ENCODE data around the gene CIAO3. TPM values are rescaled to one million over a fixed set of nuclear protein-coding genes. Genes with fewer than 3 reads are reported as not detected.
A peak's percentile ranks its signal among the peaks of the same experiment; 100 is the strongest.

The CIAO3 gene
- total and polyA plus RNA-seq, 10 of the 15 experiments (the other 5 are each of a cell fraction or from before 2014, with no cell fraction given): 1.4 to 37.5 (median 30.8) TPM

- no peak for TF ChIP-seq ZNF687 (IDR thresholded peaks at IDR 0.05)
Observed at GRCh38 chr16:698911-699671, 41.7 kb downstream of the CIAO3 start (continued).

GRCh38 chr16:695355-696089 is 45.3 kb downstream of the CIAO3 start:
- H3K9ac ChIP-seq (ENCODE audit: control insufficient read depth, insufficient read depth, low read length): no peak overlapping the region
- H3K9me3 ChIP-seq (replicated peaks; ENCODE audit: control insufficient read depth, insufficient read depth, low read length): no peaks in the 10 kb centered on the region; the same call in 2 of the 3 replicates
- peak overlapping the region; percentile 89 for H2AFZ ChIP-seq (ENCODE audit: control insufficient read depth, low read depth, low read length)
- H3K4me1 ChIP-seq (ENCODE audit: control insufficient read depth, insufficient read depth, low read length): peaks cover 7% of the 10 kb centered on the region
- peak overlapping the region; percentile 53; the same call in 1 of the 2 replicates for H3K4me3 ChIP-seq
- H3K79me2 ChIP-seq (ENCODE audit: control insufficient read depth, insufficient read depth, low read length): no peaks in the 10 kb centered on the region
- peak overlapping the region; percentile 88 for H3K4me2 ChIP-seq (ENCODE audit: control insufficient read depth, insufficient read depth)
- WGBS (ENCODE audit: insufficient coverage, insufficient replicate concordance, low lambda C conversion rate, missing lambda C conversion rate): 2% methylated on average over 69 of the region's 71 CpGs
- DNase-seq (ENCODE audit: low read depth, low spot score): no peak
- ChIA-PET CTCF (interaction anchor here (0.6 to 1.6 kb wide), 6 partner anchors 14 to 365 kb away, joined by 3 to 5 read pairs (median 3); no protein-coding TSS in a partner anchor), RAD21 (ENCODE audit: unreplicated experiment) (interaction anchor here (0.9 kb wide), 1 partner anchor 25 kb away, joined by 3 read pairs; no protein-coding TSS in a partner anchor), SMC1A (ENCODE audit: uncharacterized antibody, unreplicated experiment) (no interaction called here), POLR2A (interaction anchor here (0.7 to 2.0 kb wide), 6 partner anchors 11 to 59 kb away, joined by 3 to 7 read pairs (median 4); partner anchors contain the start of genes ANTKMT, HAGHL, JMJD8 and METRN)
- no peaks in the 10 kb centered on the region for H3K36me3 ChIP-seq (ENCODE audit: control insufficient read depth in 2 of 2, insufficient read depth in 2 of 2, low read length in 1 of 2)
- no peaks in the 10 kb centered on the region for H4K20me1 ChIP-seq (ENCODE audit: control insufficient read depth, insufficient read depth)
- ATAC-seq: peak; percentile 82
- FAIRE-seq: no peak
- no TSS peak for BruUV-seq (replicated peaks)
- peaks cover 2 to 6% of the 10 kb centered on the region in 2 experiments; a peak in 3 of 4 replicates for H3K27me3 ChIP-seq (replicated peaks in 1 of 2; ENCODE audit: control insufficient read depth in 2 of 2, insufficient read depth in 2 of 2, low read length in 1 of 2)
- in situ Hi-C loops (cut with MboI) (no loop called here), intact Hi-C loops (cut with micrococcal nuclease; ENCODE audit: unreplicated experiment) (no loop called here)
- H3K27ac ChIP-seq (ENCODE audit: control insufficient read depth, insufficient read depth): no peak overlapping the region
- TF ChIP-seq TCF12 (IDR thresholded peaks at IDR 0.05; ENCODE audit: low read depth, low read length) (no peak), ZNF217 (IDR thresholded peaks at IDR 0.05) (no peak), FOXM1 (IDR thresholded peaks at IDR 0.05; ENCODE audit: low read depth, low read length) (no peak), GATAD2B (conservative IDR thresholded peaks at IDR 0.05; ENCODE audit: low read depth) (peak; percentile 77; the same call in 1 of the 2 replicates), BRCA1 (IDR thresholded peaks at IDR 0.05; ENCODE audit: low read depth, low read length) (no peak), IKZF1 (conservative IDR thresholded peaks at IDR 0.05) (peak; percentile 73), ZNF24 (IDR thresholded peaks at IDR 0.05) (no peak), SUZ12 (IDR thresholded peaks at IDR 0.05; ENCODE audit: unreplicated experiment) (no peak), YBX1 (IDR thresholded peaks at IDR 0.05) (no peak), PBX3 (IDR thresholded peaks at IDR 0.05; ENCODE audit: insufficient replicate concordance, low read depth, low read length) (no peak), JUND (IDR thresholded peaks at IDR 0.05; ENCODE audit: low read depth, low read length) (no peak), CREB1 (IDR thresholded peaks at IDR 0.05; ENCODE audit: low read depth) (no peak), LARP7 (IDR thresholded peaks at IDR 0.05) (peak; percentile 90)

Measured in GM12878 (cell line).